Stimulated activated CD8-positive, alpha-beta memory T cell treated with anti-CD3 and anti-CD28 coated beads, Interleukin-2, amount 100 ng/mL, for 48 hours (primary cell): ENCODE data around the gene CACNA1E.
"Not testable (repeated sequence)": the region's sequence is repeated elsewhere in the genome, so short reads cannot be mapped to it uniquely, and the experiment has no call there.

Source experiments
- DNase-seq, 2 donors: peaks; one replicate each; pipeline ENCODE4 v3.0.0-alpha.2; 2020; ENCODE audit warnings: low read depth in 2 of 2

The CACNA1E gene

GRCh38 chr1:181516706-181517105 lies 33.4 kb downstream of the CACNA1E start:
- DNase-seq = no peak

- no peak for DNase-seq
Measured at GRCh38 chr1:181517181-181517875, 34.0 kb downstream of the CACNA1E start.

GRCh38 chr1:181518152-181518551 lies 34.8 kb downstream of the CACNA1E start:
- no peak for DNase-seq

GRCh38 chr1:181522864-181523263 lies 39.5 kb downstream of the CACNA1E start:
- DNase-seq = no peak

GRCh38 chr1:181525104-181525721 lies 41.9 kb downstream of the CACNA1E start:
- no peak for DNase-seq

GRCh38 chr1:181528241-181528640 lies 44.9 kb downstream of the CACNA1E start:
- not testable (repeated sequence) for DNase-seq

- DNase-seq = no peak
Measured at GRCh38 chr1:181531441-181531840, 48.1 kb downstream of the CACNA1E start.

- DNase-seq = no peak
Measured at GRCh38 chr1:181531951-181532600, 48.8 kb downstream of the CACNA1E start.

GRCh38 chr1:181538836-181539235 lies 55.5 kb downstream of the CACNA1E start:
- no peak for DNase-seq

- no peak for DNase-seq
Measured at GRCh38 chr1:181541458-181541857, 58.1 kb downstream of the CACNA1E start.

- no peak for DNase-seq
Measured at GRCh38 chr1:181541947-181542346, 58.6 kb downstream of the CACNA1E start.

- DNase-seq = not testable (repeated sequence)
Measured at GRCh38 chr1:181542406-181542805, 59.1 kb downstream of the CACNA1E start.

GRCh38 chr1:181545395-181545794 lies 62.1 kb downstream of the CACNA1E start:
- no peak for DNase-seq

GRCh38 chr1:181548497-181548896 lies 65.2 kb downstream of the CACNA1E start:
- no peak for DNase-seq

- DNase-seq = no peak
Measured at GRCh38 chr1:181551249-181551648, 67.9 kb downstream of the CACNA1E start.

- DNase-seq = no peak
Measured at GRCh38 chr1:181551754-181552153, 68.4 kb downstream of the CACNA1E start.

GRCh38 chr1:181554465-181554864 lies 71.1 kb downstream of the CACNA1E start:
- DNase-seq = no peak

GRCh38 chr1:181556631-181557030 lies 73.3 kb downstream of the CACNA1E start:
- DNase-seq = no peak

- no peak for DNase-seq
Measured at GRCh38 chr1:181557313-181557712, 74.0 kb downstream of the CACNA1E start.

- no peak for DNase-seq
Measured at GRCh38 chr1:181558416-181558815, 75.1 kb downstream of the CACNA1E start.

- DNase-seq = no peak
Measured at GRCh38 chr1:181559142-181559541, 75.8 kb downstream of the CACNA1E start.

GRCh38 chr1:181562395-181562794 lies 79.1 kb downstream of the CACNA1E start:
- no peak for DNase-seq

- no peak for DNase-seq
Measured at GRCh38 chr1:181568736-181569135, 85.4 kb downstream of the CACNA1E start.
